GM12878 (cell line): Measurements from ENCODE around the gene CEACAM4.

Source experiments
- BHLHE40 ChIP-seq, 2 experiments: fragments of 450-650 bp in 1 of 2; IDR thresholded peaks; 2 replicates each; pipeline ENCODE4 v1.6.1; 2011 to 2017; ENCODE audit warnings: low read depth in 2 of 2, borderline replicate concordance in 1 of 2, improper control_type of control experiment in 1 of 2, low read length in 1 of 2, mild to moderate bottlenecking in 1 of 2
- CHD4 ChIP-seq: fragments of 200-600 bp; sonication (generic); IDR thresholded peaks from 2 replicates; pipeline ENCODE4 v1.6.1; 2016; ENCODE audit warnings: mild to moderate bottlenecking
- CTCF ChIP-seq, 3 experiments: IDR thresholded peaks in 2 of 3; conservative IDR thresholded peaks in 1 of 3; 2 replicates each; pipeline ENCODE4 v1.5.1; 2011; ENCODE audit warnings: low read depth in 3 of 3, low read length in 3 of 3, mild to moderate bottlenecking in 3 of 3, control low read depth in 2 of 3, moderate library complexity in 2 of 3, inconsistent platforms in 1 of 3, mixed read lengths in 1 of 3; ENCODE audit not compliant: control insufficient read depth in 2 of 3, insufficient read depth in 1 of 3; ENCODE audit errors: extremely low read depth in 1 of 3
- ETV6 ChIP-seq, 2 experiments: fragments of 450-650 bp in 1 of 2; IDR thresholded peaks in 1 of 2; conservative IDR thresholded peaks in 1 of 2; 2 replicates each; pipeline ENCODE4 v1.6.1; 2014; ENCODE audit warnings: antibody characterized with exemption in 1 of 2, borderline replicate concordance in 1 of 2, low read depth in 1 of 2, mild to moderate bottlenecking in 1 of 2, moderate library complexity in 1 of 2
- JUNB ChIP-seq: IDR thresholded peaks from 2 replicates; pipeline ENCODE4 v1.6.1; 2016; ENCODE audit warnings: antibody characterized with exemption, mild to moderate bottlenecking
- JUND ChIP-seq: IDR thresholded peaks from 2 replicates; pipeline ENCODE4 v1.6.1; 2012; ENCODE audit warnings: low read depth, mild to moderate bottlenecking, low read length, improper control_type of control experiment, moderate library complexity
- MXI1 ChIP-seq: fragments of 150-350 bp; IDR thresholded peaks from 2 replicates; pipeline ENCODE4 v1.6.1; 2011; ENCODE audit warnings: low read depth, mild to moderate bottlenecking, inconsistent platforms, low read length, improper control_type of control experiment
- MYC ChIP-seq: IDR thresholded peaks from 2 replicates; pipeline ENCODE4 v1.6.1; 2011; ENCODE audit warnings: mild to moderate bottlenecking, low read length, moderate library complexity, inconsistent platforms; ENCODE audit not compliant: insufficient read depth, insufficient replicate concordance, insufficient read length, severe bottlenecking
- NFIC ChIP-seq: IDR thresholded peaks from 2 replicates; pipeline ENCODE4 v1.6.1; 2012; ENCODE audit warnings: low read depth, mild to moderate bottlenecking, inconsistent platforms, low read length, moderate library complexity
- POLR2A ChIP-seq: IDR thresholded peaks from 2 replicates; pipeline ENCODE4 v1.6.1; 2011; ENCODE audit warnings: low read depth, mild to moderate bottlenecking, low read length
- POLR2AphosphoS2 ChIP-seq: IDR thresholded peaks from 2 replicates; pipeline ENCODE4 v1.6.1; 2011; ENCODE audit warnings: low read depth, mild to moderate bottlenecking, low read length, improper control_type of control experiment, moderate library complexity
- SIN3A ChIP-seq: IDR thresholded peaks from 2 replicates; pipeline ENCODE4 v1.6.1; 2012; ENCODE audit warnings: low read depth, low read length, improper control_type of control experiment
- TAF1 ChIP-seq: IDR thresholded peaks from 2 replicates; pipeline ENCODE4 v1.6.1; 2011; ENCODE audit warnings: mild to moderate bottlenecking, low read depth, low read length, borderline replicate concordance
- TF ChIP-seq, protein P1 (sequence below): IDR thresholded peaks from 2 replicates; pipeline ENCODE4 v1.6.1; 2012; ENCODE audit warnings: low read depth, low read length, improper control_type of control experiment

GRCh38 chr19:41641879-41642485 lies 15.1 kb upstream of the CEACAM4 start:
- TF ChIP-seq NFIC (no peak), POLR2A (no peak), CTCF (IDR thresholded peaks at IDR 0.05 in 2 of 3, conservative IDR thresholded peaks at IDR 0.05 in 1 of 3; ENCODE audit: control insufficient read depth in 2 of 3, extremely low read depth in 1 of 3, insufficient read depth in 1 of 3, low read depth in 3 of 3, low read length in 3 of 3) (peak; percentile 86 to 94 (median 93)), SIN3A (no peak), BHLHE40 (IDR thresholded peaks at IDR 0.05; ENCODE audit: borderline replicate concordance in 1 of 2, low read depth in 2 of 2, low read length in 1 of 2) (no peak), POLR2AphosphoS2 (no peak), CHD4 (no peak), JUND (no peak), TAF1 (no peak), MXI1 (no peak), MYC (no peak), ETV6 (conservative IDR thresholded peaks at IDR 0.05 in 1 of 2, IDR thresholded peaks at IDR 0.05 in 1 of 2; ENCODE audit: borderline replicate concordance in 1 of 2, low read depth in 1 of 2) (no peak), JUNB (no peak)
- TF ChIP-seq, protein P1, sequence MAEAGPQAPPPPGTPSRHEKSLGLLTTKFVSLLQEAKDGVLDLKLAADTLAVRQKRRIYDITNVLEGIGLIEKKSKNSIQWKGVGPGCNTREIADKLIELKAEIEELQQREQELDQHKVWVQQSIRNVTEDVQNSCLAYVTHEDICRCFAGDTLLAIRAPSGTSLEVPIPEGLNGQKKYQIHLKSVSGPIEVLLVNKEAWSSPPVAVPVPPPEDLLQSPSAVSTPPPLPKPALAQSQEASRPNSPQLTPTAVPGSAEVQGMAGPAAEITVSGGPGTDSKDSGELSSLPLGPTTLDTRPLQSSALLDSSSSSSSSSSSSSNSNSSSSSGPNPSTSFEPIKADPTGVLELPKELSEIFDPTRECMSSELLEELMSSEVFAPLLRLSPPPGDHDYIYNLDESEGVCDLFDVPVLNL, result no peak
